GM23338 (cell line): ENCODE measurements around the gene MTIF2. TPM values are rescaled to one million over a fixed set of nuclear protein-coding genes. Genes with fewer than 3 reads are reported as not detected.
"Not testable (repeated sequence)": the region's sequence is repeated elsewhere in the genome, so short reads cannot be mapped to it uniquely, and the experiment has no call there.

Experiments used
- ATAC-seq: fragments of 200-7000 bp; cut with Tn5 transposase; 3 replicates; pipeline ENCODE4 v1.9.1; 2020
- DNase-seq: peaks from one replicate; pipeline ENCODE4 v3.0.0-alpha.2; 2015; ENCODE audit warnings: low spot score
- H2AFZ ChIP-seq: fragments of 200-600 bp; sonication (generic); 2 replicates; pipeline ENCODE4 v1.8.0; 2016; ENCODE audit warnings: antibody characterized with exemption, mild to moderate bottlenecking, moderate library complexity
- H3F3A ChIP-seq: fragments of 200-600 bp; sonication (generic); replicated peaks from 2 replicates; pipeline ENCODE4 v1.8.0; 2017; ENCODE audit warnings: antibody characterized with exemption, mixed run types, low read depth
- H3K27ac ChIP-seq: fragments of 200-600 bp; sonication (generic); 2 replicates; pipeline ENCODE4 v1.6.1; 2016; ENCODE audit warnings: low read depth
- H3K27me3 ChIP-seq: fragments of 200-600 bp; sonication (generic); 2 replicates; pipeline ENCODE4 v1.8.0; 2016; ENCODE audit warnings: mild to moderate bottlenecking, mixed run types, moderate library complexity; ENCODE audit not compliant: insufficient read depth
- H3K36me3 ChIP-seq: fragments of 200-600 bp; sonication (generic); 2 replicates; pipeline ENCODE4 v1.8.0; 2016; ENCODE audit warnings: mild to moderate bottlenecking; ENCODE audit not compliant: insufficient read depth
- H3K4me1 ChIP-seq: fragments of 200-600 bp; sonication (generic); 2 replicates; pipeline ENCODE4 v1.8.0; 2016; ENCODE audit warnings: mild to moderate bottlenecking, moderate library complexity; ENCODE audit not compliant: insufficient read depth
- H3K4me2 ChIP-seq: fragments of 200-600 bp; sonication (generic); 2 replicates; pipeline ENCODE4 v1.7.1; 2017; ENCODE audit warnings: mixed run types
- H3K4me3 ChIP-seq: fragments of 200-600 bp; sonication (generic); 2 replicates; pipeline ENCODE4 v1.6.1; 2016; ENCODE audit warnings: mixed run types
- H3K79me2 ChIP-seq: fragments of 200-600 bp; sonication (generic); replicated peaks from 2 replicates; pipeline ENCODE4 v1.8.0; 2017; ENCODE audit warnings: mild to moderate bottlenecking; ENCODE audit not compliant: insufficient read depth
- H3K9me2 ChIP-seq: fragments of 200-600 bp; sonication (generic); 2 replicates; pipeline ENCODE4 v1.8.0; 2017; ENCODE audit not compliant: insufficient read depth
- H4K20me1 ChIP-seq: fragments of 200-600 bp; sonication (generic); replicated peaks from 2 replicates; pipeline ENCODE4 v1.8.0; 2017; ENCODE audit warnings: mild to moderate bottlenecking; ENCODE audit not compliant: insufficient read depth
- H3K27ac Mint-ChIP-seq: 2 replicates; pipeline ENCODE4 v1.8.0; 2020; ENCODE audit warnings: inconsistent platforms, mild to moderate bottlenecking, moderate library complexity, mixed read lengths
- H3K27me3 Mint-ChIP-seq: 3 replicates; pipeline ENCODE4 v1.8.0; 2022; ENCODE audit warnings: low read depth, mild to moderate bottlenecking, moderate library complexity, mixed read lengths, inconsistent platforms; ENCODE audit not compliant: insufficient read depth, poor library complexity
- H3K36me3 Mint-ChIP-seq: 3 replicates; pipeline ENCODE4 v1.8.0; 2021; ENCODE audit warnings: low read depth, mild to moderate bottlenecking, inconsistent platforms, moderate library complexity, mixed read lengths
- H3K4me1 Mint-ChIP-seq: 3 replicates; pipeline ENCODE4 v1.8.0; 2020; ENCODE audit warnings: mild to moderate bottlenecking, inconsistent platforms, mixed read lengths
- H3K4me3 Mint-ChIP-seq: 3 replicates; pipeline ENCODE4 v1.8.0; 2021; ENCODE audit warnings: moderate library complexity, mild to moderate bottlenecking, inconsistent platforms, mixed read lengths
- H3K9me3 Mint-ChIP-seq: 3 replicates; pipeline ENCODE4 v1.8.0; 2020; ENCODE audit warnings: moderate library complexity, mild to moderate bottlenecking, inconsistent platforms, mixed read lengths
- polyA plus RNA-seq: library from polyadenylated mRNA; unstranded; fragments of >200 nt; fragmentation: Nextera tagmentation; extraction: Ambion mirVana; gene quantifications from 2 replicates; pipeline ENCODE4 v1.2.1, GENCODE V29; 2016
- small RNA-seq: library from RNA; depleted of rRNA; stranded (forward); fragments of <200 nt; gene quantifications from one replicate; pipeline ENCODE3, GENCODE V24; 2014; ENCODE audit warnings: low replicate concordance
- total RNA-seq: library from RNA; depleted of rRNA; stranded (reverse); fragments of >200 nt; shearing (Covaris generic); gene quantifications from 2 replicates; pipeline ENCODE4 v1.2.3, GENCODE V29; 2014; rRNA removed

Gene MTIF2
- total and polyA plus RNA-seq, 2 experiments from 2014 or later = 32.5 to 38.9 TPM

DNA sequence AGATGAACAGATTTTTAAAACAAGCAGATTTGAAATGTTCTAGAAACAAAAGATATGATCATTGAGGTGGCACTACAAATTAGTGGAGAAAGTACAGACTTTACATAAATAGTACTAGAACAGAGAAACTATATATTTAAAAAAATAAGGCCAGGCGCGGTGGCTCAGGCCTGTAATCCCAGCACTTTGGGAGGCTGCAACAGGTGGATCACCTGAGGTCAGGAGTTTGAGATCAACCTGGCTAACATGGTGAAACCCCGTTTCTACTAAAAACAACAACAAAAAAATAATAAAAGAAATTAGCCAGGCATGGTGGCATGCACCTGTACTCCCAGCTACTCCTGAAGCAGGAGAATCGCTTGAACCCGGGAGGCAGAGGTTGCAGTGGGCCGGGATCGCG, 82.2 kb downstream of the MTIF2 start:
- not testable (repeated sequence) for H3K36me3 ChIP-seq, H3K4me3 Mint-ChIP-seq, H3K36me3 Mint-ChIP-seq, H4K20me1 ChIP-seq, H3F3A ChIP-seq, H3K27me3 ChIP-seq, H3K4me1 Mint-ChIP-seq, H3K4me1 ChIP-seq, H3K4me2 ChIP-seq, DNase-seq, H3K9me3 Mint-ChIP-seq, H3K79me2 ChIP-seq, H3K27ac ChIP-seq, H3K27me3 Mint-ChIP-seq, H3K4me3 ChIP-seq, H2AFZ ChIP-seq, ATAC-seq, H3K27ac Mint-ChIP-seq, H3K9me2 ChIP-seq

Small RNA genes lying within 50 kb of the gene (small RNA-seq; reads per million reads assigned to genes)
- not detected for gene RF00019

Other genes starting within 250 kb of the MTIF2 start
- gene RTN4, start 218.8 kb downstream of the MTIF2 start, total RNA-seq = 221 and 244 TPM in 2 replicates
- gene RTN4, start 218.8 kb downstream of the MTIF2 start, polyA plus RNA-seq = 218 and 221 TPM in 2 replicates
- gene CLHC1, start 36.9 kb downstream of the MTIF2 start, total RNA-seq = 3.1 and 6.2 TPM in 2 replicates
- 5.0 and 5.1 TPM in 2 replicates for gene CLHC1, start 36.9 kb downstream of the MTIF2 start, polyA plus RNA-seq
- 1,424 and 1,606 TPM in 2 replicates for gene RPS27A, start 36.5 kb downstream of the MTIF2 start, total RNA-seq
- gene RPS27A, start 36.5 kb downstream of the MTIF2 start, polyA plus RNA-seq = 1,538 and 1,672 TPM in 2 replicates
- 134 and 144 TPM in 2 replicates for gene CCDC88A, start 150.6 kb upstream of the MTIF2 start, total RNA-seq
- gene CCDC88A, start 150.6 kb upstream of the MTIF2 start, polyA plus RNA-seq = 152 and 169 TPM in 2 replicates